HepG2 (cell line): ENCODE measurements around the gene WNT7B. TPM values are rescaled to one million over a fixed set of nuclear protein-coding genes. Genes with fewer than 3 reads are reported as not detected.

ENCODE experiments used
- ATAC-seq: fragments of 200-7000 bp; cut with Tn5 transposase; 3 replicates; pipeline ENCODE4 v1.9.1; 2020; ENCODE audit warnings: mild to moderate bottlenecking, moderate library complexity
- BruUV-seq: library from RNA; stranded (reverse); fragments of 400-500 nt; replicated peaks from 2 replicates; lab custom pipeline; 2021; lab: Mats Ljungman, UMichigan
- CTCF ChIA-PET: fragments of 300-600 bp; formaldehyde crosslinking; extraction: SDS; loops from one replicate; lab custom pipeline; 2021; ENCODE audit warnings: low total read pairs, inconsistent platforms, low intra/inter-chr PET ratio; lab: Yijun Ruan, JAX
- POLR2A ChIA-PET: fragments of 350-600 bp; sonication (Branson Sonifier 250); formaldehyde crosslinking; loops from one replicate; lab custom pipeline; 2020; ENCODE audit warnings: antibody characterized with exemption, inconsistent platforms; lab: Yijun Ruan, JAX
- DNase-seq: peaks from one replicate; pipeline ENCODE4 v3.0.0-alpha.2; 2015; ENCODE audit warnings: low spot score
- FAIRE-seq: peaks from 3 replicates; lab custom pipeline; 2011; peaks lifted over from hg19 to GRCh38; lab: Jason Lieb, UNC
- H2AFZ ChIP-seq: one replicate; pipeline ENCODE4 v1.6.1; 2011; ENCODE audit warnings: low read length, inconsistent platforms
- H3K27ac ChIP-seq: fragments of 300-600 bp; 3 replicates; pipeline ENCODE4 v1.8.0; 2011; ENCODE audit warnings: mixed run types, mild to moderate bottlenecking, mixed read lengths, low read length, inconsistent platforms; ENCODE audit not compliant: insufficient read depth; ENCODE audit errors: extremely low read length
- H3K27me3 ChIP-seq, 2 experiments: fragments of 200-600 bp in 1 of 2; 2 replicates in 1 of 2; 3 replicates in 1 of 2; pipeline versions ENCODE4 v1.6.0 to v1.8.0; 2011; ENCODE audit warnings: low read length in 2 of 2, mild to moderate bottlenecking in 2 of 2, moderate library complexity in 2 of 2, inconsistent platforms in 1 of 2; ENCODE audit not compliant: insufficient read depth in 2 of 2, control insufficient read depth in 1 of 2
- H3K36me3 ChIP-seq, 2 experiments: fragments of 200-600 bp in 1 of 2; replicated peaks in 1 of 2; 2 replicates in 1 of 2; 3 replicates in 1 of 2; pipeline versions ENCODE4 v1.5.1 to v1.8.0; 2011; ENCODE audit warnings: low read length in 2 of 2, inconsistent platforms in 1 of 2; ENCODE audit not compliant: insufficient read depth in 2 of 2, control insufficient read depth in 1 of 2
- H3K4me1 ChIP-seq: 2 replicates; pipeline ENCODE4 v1.5.1; 2012; ENCODE audit warnings: low read length, inconsistent platforms; ENCODE audit not compliant: insufficient read depth
- H3K4me2 ChIP-seq: 2 replicates; pipeline ENCODE4 v1.6.0; 2011; ENCODE audit warnings: low read depth, low read length, inconsistent platforms
- H3K4me3 ChIP-seq, 3 experiments: fragments of 200-600 bp in 1 of 3; sonication (generic), shearing (Covaris generic) in 1 of 3; replicated peaks in 1 of 3; 2 replicates each; pipeline ENCODE4 v1.5.1; 2011 to 2016; ENCODE audit warnings: low read length in 3 of 3, inconsistent platforms in 2 of 3, low read depth in 2 of 3, mild to moderate bottlenecking in 2 of 3, control low read depth in 1 of 3, mixed read lengths in 1 of 3; ENCODE audit not compliant: insufficient read depth in 1 of 3
- H3K79me2 ChIP-seq: one replicate; pipeline ENCODE4 v1.6.1; 2011; ENCODE audit warnings: low read length, inconsistent platforms; ENCODE audit not compliant: insufficient read depth
- H3K9ac ChIP-seq: 2 replicates; pipeline ENCODE4 v1.6.0; 2011; ENCODE audit warnings: mild to moderate bottlenecking, low read depth, low read length, inconsistent platforms; ENCODE audit not compliant: insufficient read depth
- H3K9me3 ChIP-seq: 2 replicates; pipeline ENCODE4 v1.5.1; 2012; ENCODE audit warnings: mild to moderate bottlenecking, low read length
- H4K20me1 ChIP-seq: 2 replicates; pipeline ENCODE4 v1.6.0; 2011; ENCODE audit warnings: inconsistent platforms, mild to moderate bottlenecking, low read length, moderate library complexity; ENCODE audit not compliant: insufficient read depth
- ERF ChIP-seq: IDR thresholded peaks from 2 replicates; pipeline ENCODE4 v1.6.1; 2018; ENCODE audit warnings: missing biosample characterization, missing genetic modification reagents
- ISX ChIP-seq: sonication (generic); formaldehyde crosslinking; conservative IDR thresholded peaks from 2 replicates; pipeline ENCODE4 v1.5.0; 2020; ENCODE audit warnings: missing genetic modification reagents
- KLF6 ChIP-seq: IDR thresholded peaks from 2 replicates; pipeline ENCODE4 v1.8.0; 2016; ENCODE audit warnings: missing biosample characterization, missing genetic modification reagents
- MBD4 ChIP-seq: IDR thresholded peaks from 2 replicates; pipeline ENCODE4 v1.6.1; 2012; ENCODE audit warnings: low read length, inconsistent platforms, borderline replicate concordance
- PHF20 ChIP-seq: sonication (generic); formaldehyde crosslinking; IDR thresholded peaks from 2 replicates; pipeline ENCODE4 v1.5.0; 2020; ENCODE audit warnings: mild to moderate bottlenecking, missing genetic modification reagents
- PHF8 ChIP-seq: sonication (generic); formaldehyde crosslinking; IDR thresholded peaks from 2 replicates; pipeline ENCODE4 v1.5.0; 2020; ENCODE audit warnings: missing genetic modification reagents
- PRMT3 ChIP-seq: sonication (generic); formaldehyde crosslinking; IDR thresholded peaks from 2 replicates; pipeline ENCODE4 v1.8.1; 2022; ENCODE audit warnings: low read depth, mild to moderate bottlenecking, moderate library complexity, missing genetic modification reagents, borderline replicate concordance
- RFX1 ChIP-seq: fragments of 450-650 bp; IDR thresholded peaks from 2 replicates; pipeline ENCODE4 v1.6.1; 2017
- TAF15 ChIP-seq: fragments of 200-400 bp; formaldehyde crosslinking; IDR thresholded peaks from one replicate; pipeline ENCODE4 v1.6.1; 2018; ENCODE audit warnings: mild to moderate bottlenecking, low read depth, low read length; ENCODE audit not compliant: poor library complexity, severe bottlenecking
- ZNF34 ChIP-seq: sonication (generic); formaldehyde crosslinking; IDR thresholded peaks from 2 replicates; pipeline ENCODE4 v1.4.0; 2020; ENCODE audit warnings: mild to moderate bottlenecking, missing genetic modification reagents, borderline replicate concordance
- ZNF547 ChIP-seq: sonication (generic); formaldehyde crosslinking; IDR thresholded peaks from 2 replicates; pipeline ENCODE4 v1.5.1; 2020; ENCODE audit warnings: mild to moderate bottlenecking, missing genetic modification reagents
- ZNF614 ChIP-seq: IDR thresholded peaks from 2 replicates; pipeline ENCODE4 v1.6.1; 2018; ENCODE audit warnings: missing biosample characterization, missing genetic modification reagents, inconsistent platforms, borderline replicate concordance
- ZNF660 ChIP-seq: sonication (generic); formaldehyde crosslinking; IDR thresholded peaks from 2 replicates; pipeline ENCODE4 v1.5.1; 2020; ENCODE audit warnings: mild to moderate bottlenecking, low read depth, missing genetic modification reagents, borderline replicate concordance
- WGBS: methylation state at CpG from one replicate; pipeline ENCODE4 v1.1.6; 2017; ENCODE audit warnings: low lambda C conversion rate; 5-methylcytosine and 5-hydroxymethylcytosine counted together
- in situ Hi-C: cut with HindIII; loops from 2 replicates; pipeline ENCODE4 v1.10.0; 2017; ENCODE audit warnings: low pct_unique_long_range_greater_than_20kb; ENCODE audit not compliant: extremely low pct_ligation_motif_present
- intact Hi-C: fragments of 100-400 bp; cut with micrococcal nuclease; formaldehyde crosslinking; loops from one replicate; pipeline ENCODE4 v1.10.0; 2022; ENCODE audit not compliant: unreplicated experiment
- polyA plus RNA-seq, 8 experiments: library from polyadenylated mRNA; depleted of rRNA in 3 of 8; stranded (reverse) in 7 of 8; unstranded in 1 of 8; fragments of >200 nt; fragmentation: Illumina TruSeq in 4 of 8; extraction: Trizol in 4 of 8; gene quantifications; 2 replicates each; pipeline versions ENCODE4 v1.2.1 to v1.2.3, GENCODE V29; 2011 to 2016; ENCODE audit warnings: low read depth in 4 of 8, missing spikeins in 1 of 8, mixed read lengths in 1 of 8; ENCODE audit not compliant: insufficient read depth in 1 of 8
- total RNA-seq, 5 experiments: library from RNA; depleted of rRNA; stranded (reverse); fragments of >200 nt; fragmentation: Illumina TruSeq; extraction: Trizol; gene quantifications; 2 replicates each; pipeline ENCODE4 v1.2.3, GENCODE V29; 2016; ENCODE audit warnings: low read depth in 1 of 5
- TF ChIP-seq, protein P1 (sequence below): sonication (generic); formaldehyde crosslinking; IDR thresholded peaks from 2 replicates; pipeline ENCODE4 v1.5.0; 2020; ENCODE audit warnings: missing genetic modification reagents, mild to moderate bottlenecking, borderline replicate concordance
- TF ChIP-seq, protein P2 (sequence below): sonication (generic); formaldehyde crosslinking; IDR thresholded peaks from 2 replicates; pipeline ENCODE4 v1.4.0; 2020; ENCODE audit warnings: missing genetic modification reagents, borderline replicate concordance

WNT7B gene
- total and polyA plus RNA-seq, 2 of the 13 experiments (the other 11 are each of a cell fraction or from before 2014, with no cell fraction given): 0.09 TPM; not detected in 1

DNA sequence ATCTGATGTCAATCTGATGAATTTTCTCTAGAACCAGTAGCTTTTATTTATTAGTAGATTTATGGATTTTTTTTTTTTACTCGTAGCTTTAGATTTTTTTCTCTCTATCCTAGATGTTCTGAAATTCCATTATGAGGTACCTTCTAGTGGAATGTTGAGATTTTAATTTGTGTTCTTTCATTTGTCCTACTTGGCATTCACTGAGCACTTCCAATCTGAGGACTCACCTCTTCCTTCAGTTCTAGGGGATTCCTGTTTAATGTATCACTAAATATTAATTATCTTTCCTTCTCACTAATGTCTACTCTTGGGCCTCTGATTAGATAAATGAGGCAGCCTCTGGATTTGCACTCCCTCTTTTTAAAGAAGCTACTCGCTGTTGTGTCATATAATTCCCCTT is 40.2 kb upstream of the WNT7B start:
- TF ChIP-seq TAF15: no peak
- no peak for TF ChIP-seq PRMT3
- no peak for TF ChIP-seq PHF8 (CRISPR knock-in tag)
- no peak for TF ChIP-seq RFX1
- no peak for TF ChIP-seq KLF6 (CRISPR knock-in tag)
- no peak for TF ChIP-seq MBD4
- TF ChIP-seq ZNF660: no peak
- no peak for TF ChIP-seq ZNF34 (CRISPR knock-in tag)
- no peak for TF ChIP-seq ISX
- TF ChIP-seq, protein P1, sequence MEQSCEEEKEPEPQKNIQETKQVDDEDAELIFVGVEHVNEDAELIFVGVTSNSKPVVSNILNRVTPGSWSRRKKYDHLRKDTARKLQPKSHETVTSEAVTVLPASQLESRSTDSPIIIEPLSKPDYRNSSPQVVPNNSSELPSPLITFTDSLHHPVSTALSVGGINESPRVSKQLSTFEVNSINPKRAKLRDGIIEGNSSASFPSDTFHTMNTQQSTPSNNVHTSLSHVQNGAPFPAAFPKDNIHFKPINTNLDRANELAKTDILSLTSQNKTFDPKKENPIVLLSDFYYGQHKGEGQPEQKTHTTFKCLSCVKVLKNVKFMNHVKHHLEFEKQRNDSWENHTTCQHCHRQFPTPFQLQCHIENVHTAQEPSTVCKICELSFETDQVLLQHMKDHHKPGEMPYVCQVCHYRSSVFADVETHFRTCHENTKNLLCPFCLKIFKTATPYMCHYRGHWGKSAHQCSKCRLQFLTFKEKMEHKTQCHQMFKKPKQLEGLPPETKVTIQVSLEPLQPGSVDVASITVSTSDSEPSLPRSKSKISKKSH (CRISPR knock-in tag): no peak
- TF ChIP-seq, protein P2, sequence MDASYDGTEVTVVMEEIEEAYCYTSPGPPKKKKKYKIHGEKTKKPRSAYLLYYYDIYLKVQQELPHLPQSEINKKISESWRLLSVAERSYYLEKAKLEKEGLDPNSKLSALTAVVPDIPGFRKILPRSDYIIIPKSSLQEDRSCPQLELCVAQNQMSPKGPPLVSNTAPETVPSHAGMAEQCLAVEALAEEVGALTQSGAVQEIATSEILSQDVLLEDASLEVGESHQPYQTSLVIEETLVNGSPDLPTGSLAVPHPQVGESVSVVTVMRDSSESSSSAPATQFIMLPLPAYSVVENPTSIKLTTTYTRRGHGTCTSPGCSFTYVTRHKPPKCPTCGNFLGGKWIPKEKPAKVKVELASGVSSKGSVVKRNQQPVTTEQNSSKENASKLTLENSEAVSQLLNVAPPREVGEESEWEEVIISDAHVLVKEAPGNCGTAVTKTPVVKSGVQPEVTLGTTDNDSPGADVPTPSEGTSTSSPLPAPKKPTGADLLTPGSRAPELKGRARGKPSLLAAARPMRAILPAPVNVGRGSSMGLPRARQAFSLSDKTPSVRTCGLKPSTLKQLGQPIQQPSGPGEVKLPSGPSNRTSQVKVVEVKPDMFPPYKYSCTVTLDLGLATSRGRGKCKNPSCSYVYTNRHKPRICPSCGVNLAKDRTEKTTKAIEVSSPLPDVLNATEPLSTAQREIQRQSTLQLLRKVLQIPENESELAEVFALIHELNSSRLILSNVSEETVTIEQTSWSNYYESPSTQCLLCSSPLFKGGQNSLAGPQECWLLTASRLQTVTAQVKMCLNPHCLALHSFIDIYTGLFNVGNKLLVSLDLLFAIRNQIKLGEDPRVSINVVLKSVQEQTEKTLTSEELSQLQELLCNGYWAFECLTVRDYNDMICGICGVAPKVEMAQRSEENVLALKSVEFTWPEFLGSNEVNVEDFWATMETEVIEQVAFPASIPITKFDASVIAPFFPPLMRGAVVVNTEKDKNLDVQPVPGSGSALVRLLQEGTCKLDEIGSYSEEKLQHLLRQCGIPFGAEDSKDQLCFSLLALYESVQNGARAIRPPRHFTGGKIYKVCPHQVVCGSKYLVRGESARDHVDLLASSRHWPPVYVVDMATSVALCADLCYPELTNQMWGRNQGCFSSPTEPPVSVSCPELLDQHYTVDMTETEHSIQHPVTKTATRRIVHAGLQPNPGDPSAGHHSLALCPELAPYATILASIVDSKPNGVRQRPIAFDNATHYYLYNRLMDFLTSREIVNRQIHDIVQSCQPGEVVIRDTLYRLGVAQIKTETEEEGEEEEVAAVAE (CRISPR knock-in tag): no peak
- no peak for TF ChIP-seq ZNF614 (CRISPR knock-in tag)
- TF ChIP-seq ZNF547 (CRISPR knock-in tag): no peak
- TF ChIP-seq PHF20 (CRISPR knock-in tag): no peak
- TF ChIP-seq ERF (CRISPR knock-in tag): no peak
- in situ Hi-C loops: loop anchor here (10.0 kb wide), 1 partner anchor 298 kb away; no protein-coding TSS in a partner anchor
- Histone ChIP-seq H3K79me2 (no peaks in the 10 kb centered on the region), H3K9ac (no peak overlapping the region), H3K27ac (no peak overlapping the region), H3K9me3 (no peaks in the 10 kb centered on the region), H2AFZ (no peak overlapping the region), H3K4me3 (no peak overlapping the region), H3K4me2 (no peak overlapping the region), H3K36me3 (no peaks in the 10 kb centered on the region), H3K27me3 (peaks cover 0 to 16% of the 10 kb centered on the region in 2 experiments; a peak in 2 of 5 replicates), H4K20me1 (no peaks in the 10 kb centered on the region), H3K4me1 (peaks cover 32% of the 10 kb centered on the region)
- no peak for FAIRE-seq
- BruUV-seq: no TSS peak
- intact Hi-C loops: no loop called here
- ATAC-seq: no peak
- 24% methylated on average over 2 of the region's 2 CpGs for WGBS
- DNase-seq: no peak
- POLR2A ChIA-PET: interaction anchor here (0.7 kb wide), 1 partner anchor 17 kb away, joined by 4 read pairs; no protein-coding TSS in a partner anchor
- CTCF ChIA-PET: no interaction called here
